GM12891 (cell line): ENCODE data around the gene EMX1.

Experiments used
- POLR2A ChIP-seq: IDR thresholded peaks from 2 replicates; pipeline ENCODE4 v1.6.1; 2011; ENCODE audit warnings: low read depth, low read length, control low read depth
- POLR2AphosphoS5 ChIP-seq: IDR thresholded peaks from 2 replicates; pipeline ENCODE4 v1.6.1; 2011; ENCODE audit warnings: low read depth, low read length, control low read depth

DNA sequence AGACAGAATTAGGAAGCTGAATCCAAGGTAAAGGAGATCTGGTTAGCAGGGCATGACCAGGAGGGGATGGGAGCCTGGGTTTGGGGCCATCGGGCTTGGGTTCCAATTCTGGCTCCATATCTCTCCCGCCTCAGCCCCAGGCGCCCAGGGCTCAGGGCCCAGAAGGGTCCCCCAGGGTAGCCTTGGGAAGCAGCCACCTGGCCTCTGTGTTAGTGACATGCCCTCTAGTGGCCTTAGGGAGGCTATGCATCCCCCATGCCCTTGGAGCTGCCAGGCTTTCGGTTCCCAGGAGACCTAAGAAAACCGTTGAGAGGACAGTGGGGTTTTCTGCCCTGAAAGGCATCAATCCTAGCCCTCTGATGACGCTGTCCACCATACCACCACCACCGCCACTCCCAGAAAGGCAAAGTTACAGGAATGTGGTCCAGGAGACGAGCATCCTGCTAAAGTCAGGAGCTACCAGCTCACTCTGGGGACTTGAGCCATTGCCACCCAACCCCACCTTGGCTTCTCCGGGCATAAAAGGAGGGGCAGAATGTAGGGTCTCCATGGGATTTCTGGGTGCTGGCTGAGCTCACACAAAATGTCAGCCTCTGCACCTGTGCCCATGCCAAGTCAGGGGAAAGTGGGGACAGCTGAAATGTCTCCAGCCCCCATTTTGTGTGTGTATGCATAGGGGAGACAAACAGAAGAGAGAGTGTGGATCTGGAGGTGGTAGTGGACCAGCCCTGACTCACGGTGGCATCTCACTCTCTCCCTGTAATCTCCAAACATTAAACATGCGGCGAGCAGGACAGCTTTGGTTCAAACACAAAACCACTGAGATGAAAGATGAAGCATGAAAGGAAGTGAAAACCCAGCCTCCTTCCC, 56.5 kb downstream of the EMX1 start:
- TF ChIP-seq POLR2A (no peak), POLR2AphosphoS5 (no peak)
